ENCODE measurements around the gene SNED1.

The SNED1 gene

DNA sequence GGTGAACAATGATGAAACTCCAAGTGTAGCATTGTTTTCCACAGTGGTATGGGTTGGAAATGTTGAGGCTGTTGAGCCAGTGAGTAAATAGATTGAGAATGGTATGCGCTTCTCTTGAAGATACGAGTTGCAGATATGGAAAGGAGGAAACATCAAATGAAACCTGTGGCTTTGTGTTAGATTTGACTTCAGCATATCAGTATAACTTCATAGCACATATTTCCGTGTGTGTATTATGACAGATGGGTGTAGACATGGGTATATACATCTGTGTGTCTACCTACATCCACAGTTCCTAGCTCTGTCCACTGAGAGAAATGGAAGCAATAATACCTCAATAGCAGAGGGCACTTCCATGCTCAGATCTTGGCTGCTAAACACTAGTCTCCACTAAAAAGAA, 8.0 kb downstream of the SNED1 start:
- DNase-seq (ENCODE audit: low spot score): no peak

DNA sequence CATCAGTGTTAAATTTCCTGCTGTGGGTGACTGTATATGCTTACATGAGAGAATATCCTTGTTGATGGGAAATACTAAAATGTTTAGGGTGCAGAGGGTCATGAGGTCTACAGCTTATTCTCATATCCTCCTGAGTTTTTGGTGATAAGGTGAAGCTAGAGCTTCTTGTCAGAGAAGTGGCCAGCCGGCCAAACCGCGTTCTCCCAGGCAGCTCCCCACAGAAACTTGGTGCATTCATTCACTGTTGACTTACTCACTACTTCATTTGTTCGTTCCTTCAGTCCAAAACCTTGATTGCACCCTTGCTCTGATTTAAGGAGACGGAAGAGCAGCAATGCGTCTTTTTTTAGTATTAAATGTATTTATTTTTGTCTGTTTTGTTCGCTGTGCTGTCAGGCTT, 8.7 kb downstream of the SNED1 start:
- DNase-seq (ENCODE audit: low spot score): no peak

DNA sequence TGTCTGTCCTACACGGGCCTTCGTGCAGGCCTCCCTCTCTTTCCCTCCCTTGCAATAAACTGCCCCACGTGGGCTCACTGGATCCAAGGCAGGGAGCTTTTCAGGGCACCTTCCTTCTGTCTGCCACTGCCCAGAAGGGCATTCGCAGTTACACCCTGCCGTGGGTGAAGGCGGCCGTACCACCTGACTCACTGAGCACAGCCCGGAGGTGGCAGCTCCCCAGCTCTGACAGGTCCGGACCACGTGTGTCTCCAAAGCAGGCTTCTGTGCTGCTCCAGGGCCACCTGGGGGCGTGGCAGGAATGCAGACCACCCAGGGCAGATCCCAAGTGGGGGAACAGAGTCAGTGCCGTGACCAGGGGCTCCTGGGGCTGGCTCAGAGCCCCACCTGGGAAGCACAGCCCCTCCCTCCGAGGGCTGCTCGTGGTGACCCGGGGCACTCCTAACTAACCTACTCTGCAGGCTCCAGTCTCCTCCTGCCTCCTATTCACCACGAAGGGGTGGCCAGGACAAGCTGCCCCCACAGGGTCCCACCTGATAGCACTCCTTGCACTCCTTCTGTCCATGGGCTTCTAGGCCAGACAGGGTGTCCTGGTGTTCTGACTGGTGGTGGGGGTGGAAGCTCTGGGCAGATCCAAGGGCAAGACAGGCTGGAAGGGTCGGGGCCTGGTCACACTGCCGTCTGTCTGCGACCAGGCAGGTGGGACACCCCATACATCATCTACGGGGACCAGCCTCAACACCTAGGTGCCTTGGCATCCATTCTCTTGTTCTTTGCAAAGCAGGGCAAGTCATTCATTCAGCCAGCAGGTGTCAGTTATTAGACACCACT, 9.7 kb downstream of the SNED1 start:
- no peak for DNase-seq (ENCODE audit: low spot score)

DNA sequence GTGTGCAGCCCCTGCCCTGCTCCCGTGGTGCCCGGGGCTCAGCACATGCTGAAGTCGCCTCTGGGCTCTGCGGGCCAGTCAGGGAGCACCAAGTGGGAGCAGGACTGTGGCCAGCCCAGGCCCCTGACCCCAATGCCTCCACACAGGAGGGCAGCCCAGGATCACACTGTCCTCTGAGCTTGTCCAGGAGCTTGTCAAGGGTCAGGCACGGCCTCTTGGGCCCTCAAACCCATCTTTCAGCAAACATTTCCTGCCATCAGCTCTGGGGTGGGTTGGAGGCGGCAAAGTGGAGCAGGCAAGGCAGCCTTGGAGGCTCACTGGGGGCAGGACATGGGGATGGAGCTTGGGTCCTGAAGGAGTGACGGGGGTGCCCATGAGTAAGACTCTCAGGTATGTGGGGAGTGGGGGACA, 10.3 kb downstream of the SNED1 start:
- no peak for DNase-seq (ENCODE audit: low spot score)

DNA sequence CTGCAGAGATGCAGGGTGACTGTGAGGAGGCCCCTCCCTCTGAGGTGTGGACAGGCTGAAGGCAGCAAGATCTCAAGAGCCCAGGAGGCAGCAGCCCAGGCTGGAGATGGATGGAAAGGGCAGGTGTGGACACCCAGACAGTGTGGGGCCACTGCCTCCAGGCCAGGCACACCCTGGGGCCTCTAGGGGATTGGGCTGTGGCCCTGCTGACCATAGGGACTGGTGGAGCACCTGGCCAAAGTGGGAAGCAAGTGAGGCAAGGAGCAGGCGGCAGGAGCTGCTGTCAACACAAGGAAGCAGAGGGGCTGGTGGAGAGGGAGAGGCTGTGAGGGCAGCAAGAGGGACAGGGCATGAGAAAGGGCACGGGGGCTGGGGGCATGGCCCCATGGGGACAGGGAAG, 10.8 kb downstream of the SNED1 start:
- no peak for DNase-seq (ENCODE audit: low spot score)

DNA sequence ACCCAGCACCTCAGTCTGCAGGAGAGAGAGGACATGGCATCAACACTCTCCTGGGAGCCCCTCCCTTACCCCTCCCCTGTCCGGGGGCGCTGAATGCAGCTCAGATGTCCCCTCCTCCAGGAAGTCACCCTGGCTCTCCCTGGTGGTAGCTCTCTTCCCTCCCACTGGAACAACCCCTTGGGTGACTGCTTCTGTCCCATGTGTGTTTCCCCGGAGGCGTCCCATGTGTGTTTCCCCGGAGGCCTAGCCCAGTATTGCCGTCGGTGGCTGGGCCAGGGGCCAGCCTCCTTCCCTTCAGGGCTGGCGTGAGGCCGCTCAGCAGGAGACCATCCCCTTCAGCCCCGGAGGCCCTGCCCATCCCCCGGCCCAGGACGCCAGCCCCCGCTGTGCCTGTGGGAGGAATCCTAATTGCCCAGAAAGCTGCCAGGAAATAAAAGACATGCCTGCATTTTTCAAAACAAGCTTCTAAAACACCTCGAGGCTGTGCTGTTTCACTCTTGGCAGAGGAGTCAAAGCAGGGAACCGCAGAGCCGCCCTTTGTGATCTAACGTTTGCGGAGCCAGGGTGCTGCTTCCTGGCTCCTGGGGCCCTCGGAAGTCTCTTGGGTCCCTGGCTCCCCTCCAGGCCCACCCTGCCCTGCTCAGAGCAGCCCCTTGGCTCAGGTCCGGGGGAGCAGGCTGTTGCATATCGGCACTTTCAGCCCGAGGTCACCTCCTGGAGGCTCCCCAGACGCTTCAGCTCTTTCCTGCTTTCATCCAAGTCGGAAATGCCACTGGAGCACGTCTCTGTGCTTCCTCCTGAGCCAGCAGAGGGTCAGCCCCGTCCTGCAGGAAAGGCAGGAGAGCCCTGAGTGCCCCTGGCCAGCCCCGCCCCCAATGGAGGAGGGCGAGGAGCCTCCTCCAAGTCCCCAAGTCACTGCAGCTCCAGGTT, 11.4 kb downstream of the SNED1 start:
- DNase-seq (ENCODE audit: low spot score): peak; percentile 58

DNA sequence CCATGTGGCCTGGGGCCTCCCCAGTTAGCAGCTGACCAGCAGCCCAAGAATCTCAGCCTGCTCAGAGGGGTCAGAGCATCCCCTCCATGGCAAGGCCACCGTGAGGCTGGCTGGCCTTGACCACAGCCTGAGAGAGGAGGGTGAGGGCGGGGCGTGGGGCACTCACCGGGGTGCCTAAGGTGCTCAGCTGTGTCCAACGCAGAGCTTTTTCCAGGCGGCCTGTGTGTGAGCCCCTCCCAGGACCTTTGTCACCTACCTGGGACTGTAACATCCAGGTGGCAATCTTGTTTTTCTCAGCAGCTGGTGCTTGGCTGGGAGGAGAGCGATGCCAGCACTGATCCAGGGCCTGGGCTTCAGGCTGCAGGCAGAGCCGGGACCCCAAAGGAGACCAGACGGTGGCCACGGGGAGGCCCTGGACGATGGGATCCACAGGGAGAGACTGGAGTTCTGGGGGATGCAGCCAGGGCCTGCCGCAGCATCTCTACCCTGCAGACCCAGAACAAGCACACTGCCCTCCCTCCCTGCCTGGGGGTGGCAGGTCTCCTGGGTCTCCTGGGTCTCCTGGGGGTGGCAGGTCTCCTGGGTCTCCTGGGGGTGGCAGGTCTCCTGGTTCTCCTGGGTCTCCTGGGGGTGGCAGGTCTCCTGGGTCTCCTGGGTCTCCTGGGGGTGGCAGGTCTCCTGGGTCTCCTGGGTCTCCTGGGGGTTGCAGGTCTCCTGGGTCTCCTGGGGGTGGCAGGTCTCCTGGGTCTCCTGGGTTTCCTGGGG, 12.3 kb downstream of the SNED1 start:
- no peak for DNase-seq (ENCODE audit: low spot score)

DNA sequence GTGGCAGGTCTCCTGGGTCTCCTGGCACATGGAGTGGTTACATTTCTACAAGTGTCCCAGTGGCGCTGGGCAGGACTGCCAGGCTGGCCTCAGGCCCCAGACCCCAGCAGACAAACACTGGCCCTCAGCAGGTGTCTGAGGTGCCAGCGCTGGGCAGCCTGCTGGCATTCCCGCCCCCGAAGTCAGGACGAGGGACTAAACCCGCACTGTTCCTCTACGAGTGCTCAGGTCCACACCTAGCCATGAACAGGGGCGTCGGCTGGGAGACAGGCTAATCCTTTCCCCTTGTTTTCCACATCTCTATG, 12.8 kb downstream of the SNED1 start:
- DNase-seq (ENCODE audit: low spot score): no peak

DNA sequence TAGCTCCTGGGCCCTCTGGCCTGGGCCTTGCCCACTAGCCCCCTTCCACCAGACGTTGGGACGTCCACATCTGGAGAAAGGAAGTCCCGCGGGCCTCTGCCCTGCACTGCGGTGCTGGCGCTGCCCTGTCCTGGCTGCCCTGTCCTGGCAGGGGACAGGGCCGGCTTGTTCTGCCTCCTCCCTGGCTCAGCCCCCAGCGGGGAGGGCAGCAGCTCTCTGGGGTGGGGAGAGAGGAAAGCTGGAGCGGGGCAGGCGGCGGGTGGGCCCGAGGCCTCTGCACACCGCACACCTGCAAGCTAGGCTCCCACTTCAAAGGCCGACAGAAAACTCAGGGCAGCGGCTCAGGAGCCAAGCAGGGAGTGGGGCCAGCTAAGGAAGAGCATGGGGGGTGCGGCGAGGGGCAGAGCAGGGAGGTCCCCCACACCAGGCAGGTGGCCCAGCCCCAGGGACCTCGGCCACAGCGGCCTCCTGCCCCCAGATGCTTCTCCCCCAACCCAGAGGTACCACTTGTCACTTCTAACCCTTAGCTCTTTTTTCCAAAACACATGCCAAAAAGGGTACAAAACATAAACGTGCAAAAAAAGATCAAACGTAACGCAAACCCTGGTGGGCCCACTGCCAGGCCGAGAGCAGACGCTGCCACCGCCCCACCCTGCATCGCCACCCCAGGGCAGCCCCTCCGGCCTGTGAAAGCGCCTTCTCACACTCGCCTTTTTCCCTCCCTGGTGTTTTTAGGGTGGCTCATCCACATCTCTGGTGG, 13.5 kb downstream of the SNED1 start:
- no peak for DNase-seq (ENCODE audit: low spot score)

DNA sequence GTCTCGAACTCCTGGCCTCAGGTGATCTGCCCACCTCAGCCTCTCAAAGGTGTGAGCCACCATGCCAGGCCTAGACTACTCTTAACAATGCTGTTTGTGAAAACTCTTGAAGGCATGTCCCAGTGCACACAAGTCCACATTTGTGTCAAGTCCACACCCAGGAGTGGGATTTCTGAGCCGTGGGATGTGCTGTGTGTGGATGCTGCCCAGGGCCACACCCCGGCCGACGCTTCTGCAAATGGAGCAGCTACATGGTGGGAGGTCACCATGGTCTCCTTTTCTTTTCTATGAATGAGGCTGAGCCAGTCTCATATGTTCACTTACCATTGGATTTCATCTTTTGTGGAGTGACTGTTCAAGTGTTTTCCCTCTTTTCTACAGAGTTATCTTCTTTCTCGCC, 15.8 kb downstream of the SNED1 start:
- DNase-seq (ENCODE audit: low spot score): no peak

DNA sequence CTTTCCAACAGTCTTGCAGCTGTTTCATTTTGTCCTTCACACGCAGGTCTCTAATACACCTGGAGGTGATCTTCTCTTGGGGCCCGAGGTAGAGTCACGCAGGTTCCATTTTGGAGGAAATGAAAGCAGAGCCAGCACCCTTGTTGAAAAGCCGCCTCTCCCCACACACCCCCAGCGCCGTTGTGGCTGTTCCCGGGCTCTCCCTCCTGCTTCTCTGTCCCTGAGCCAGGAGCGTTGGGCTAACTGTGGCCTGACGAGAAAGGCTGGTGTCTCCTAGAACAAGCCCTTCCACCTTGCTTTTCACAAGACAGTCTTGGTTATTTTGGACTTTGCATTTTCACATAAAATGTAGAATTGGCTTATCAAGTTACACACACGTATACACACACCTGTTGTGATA, 16.3 kb downstream of the SNED1 start:
- DNase-seq (ENCODE audit: low spot score): no peak

DNA sequence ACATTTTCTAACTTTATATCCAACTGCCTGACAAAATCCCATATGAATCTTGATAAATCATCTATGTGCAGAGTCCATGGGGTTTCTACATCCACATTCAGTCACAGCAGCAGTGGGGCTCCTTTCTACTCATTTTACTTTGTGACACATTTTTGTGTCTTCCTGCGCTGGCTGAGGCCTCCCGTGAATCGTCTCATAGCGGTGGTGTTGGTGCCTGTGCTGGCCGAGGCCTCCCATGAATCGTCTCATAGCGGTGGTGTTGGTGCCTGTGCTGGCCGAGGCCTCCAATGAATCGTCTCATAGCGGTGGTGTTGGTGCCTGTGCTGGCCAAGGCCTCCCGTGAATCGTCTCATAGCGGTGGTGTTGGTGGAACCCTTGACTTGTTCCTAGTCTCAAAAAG, 17.0 kb downstream of the SNED1 start:
- no peak for DNase-seq (ENCODE audit: low spot score)

DNA sequence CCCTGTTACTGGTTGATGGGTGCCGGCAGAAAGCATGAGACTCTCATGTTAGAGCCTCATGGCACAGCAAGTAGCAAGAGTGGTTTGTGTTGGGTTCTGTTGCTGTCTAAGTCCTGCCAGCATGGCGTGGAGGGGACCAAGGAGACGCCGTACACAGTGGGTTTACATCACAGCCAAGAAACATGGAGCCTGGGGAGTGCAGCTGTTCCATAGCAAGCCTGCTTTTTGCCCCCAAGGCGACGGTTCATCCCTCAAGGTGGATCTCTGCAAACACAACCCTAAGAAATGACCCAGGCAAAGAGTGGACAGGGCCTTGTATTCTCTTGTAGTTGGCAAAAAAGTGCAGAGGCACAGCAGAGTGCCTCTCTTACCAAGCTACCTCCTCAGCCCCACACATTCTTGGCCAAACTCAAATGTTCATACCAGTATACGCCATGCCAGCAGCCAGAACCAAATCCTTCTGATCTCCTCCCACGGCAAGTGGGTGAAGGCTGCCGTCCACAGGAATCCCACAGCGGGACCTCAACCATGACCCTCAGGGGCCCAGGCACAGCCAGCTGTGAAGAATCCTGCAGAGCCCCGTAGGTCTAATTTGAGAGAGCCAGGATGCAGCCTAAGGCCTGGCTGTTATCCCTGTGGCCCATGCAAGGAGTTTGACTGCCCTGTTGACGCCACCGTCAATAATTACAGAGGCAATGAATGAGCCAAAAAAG, 19.0 kb downstream of the SNED1 start:
- no peak for DNase-seq (ENCODE audit: low spot score)

DNA sequence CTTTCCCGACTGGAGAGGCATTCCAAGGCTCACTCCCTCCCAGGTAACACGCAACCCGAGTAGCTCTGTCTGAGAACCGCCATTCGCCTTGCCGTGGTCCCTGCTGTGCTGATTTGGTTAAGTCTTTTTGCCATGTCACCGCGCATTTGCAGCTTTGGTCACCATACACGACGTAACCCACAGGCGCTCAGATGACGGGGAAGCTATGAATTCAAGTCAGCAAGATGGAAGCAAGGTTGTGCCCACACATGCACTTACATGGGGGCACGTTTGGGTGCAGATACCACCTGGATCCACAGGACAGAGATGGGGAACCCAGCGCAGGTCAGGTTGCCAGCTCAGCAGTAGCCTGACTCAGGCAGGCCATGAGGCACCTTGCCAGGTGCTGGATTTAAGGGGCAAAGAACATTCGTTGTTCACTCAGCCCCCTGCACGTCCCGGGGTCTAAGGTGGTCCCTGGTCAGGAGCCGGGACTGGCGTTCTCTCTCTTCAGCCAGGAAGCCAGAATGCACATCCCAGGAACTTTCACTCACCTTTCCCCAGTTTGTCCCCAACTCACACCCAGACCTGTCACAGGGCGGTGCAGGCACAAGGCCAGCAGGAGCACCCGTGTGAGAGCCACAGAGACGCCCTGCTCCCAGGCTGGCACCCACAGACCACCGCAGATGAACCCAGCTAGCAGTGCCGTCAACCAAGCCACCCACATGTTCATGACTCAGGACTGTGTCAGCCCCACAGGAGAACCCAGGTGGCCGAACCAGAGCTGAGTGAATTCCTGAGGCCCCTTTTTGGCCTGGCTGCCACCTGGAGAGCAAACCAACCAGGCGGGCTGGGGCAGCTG, 19.9 kb downstream of the SNED1 start:
- DNase-seq (ENCODE audit: low spot score): no peak

DNA sequence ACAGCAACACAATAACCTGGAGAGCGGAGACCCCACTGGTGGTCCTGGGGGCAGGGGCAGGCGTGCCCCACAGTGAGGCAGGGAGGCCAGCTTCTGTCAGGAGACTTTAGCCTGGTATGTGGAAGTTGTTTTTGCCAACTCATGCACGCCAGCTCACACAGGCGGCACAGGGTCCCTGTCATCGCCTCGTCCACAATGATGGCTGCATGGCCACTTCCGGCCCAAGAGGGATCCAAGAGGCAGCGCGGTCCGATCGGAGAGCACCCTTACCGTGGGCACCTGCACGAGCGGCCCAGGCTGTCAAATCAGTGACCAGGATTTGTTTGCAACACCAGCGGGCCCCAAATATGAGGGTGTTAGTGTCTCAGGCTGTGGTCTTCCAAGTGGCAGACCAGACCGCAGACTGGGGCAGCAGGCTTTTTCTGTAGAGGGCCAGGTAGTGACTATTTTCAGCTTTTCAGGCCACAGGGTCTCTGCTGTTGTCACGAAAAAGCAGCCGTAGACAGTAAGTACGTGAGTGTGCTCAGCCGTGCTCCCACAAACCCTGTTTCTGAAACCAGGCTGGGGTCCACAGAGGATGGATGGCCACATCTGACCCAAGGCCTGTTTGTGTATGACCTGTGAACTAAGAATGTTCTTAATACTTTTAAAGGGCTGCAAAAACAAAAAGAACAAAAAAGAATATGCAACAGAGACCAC, 21.2 kb downstream of the SNED1 start:
- DNase-seq (ENCODE audit: low spot score): no peak

DNA sequence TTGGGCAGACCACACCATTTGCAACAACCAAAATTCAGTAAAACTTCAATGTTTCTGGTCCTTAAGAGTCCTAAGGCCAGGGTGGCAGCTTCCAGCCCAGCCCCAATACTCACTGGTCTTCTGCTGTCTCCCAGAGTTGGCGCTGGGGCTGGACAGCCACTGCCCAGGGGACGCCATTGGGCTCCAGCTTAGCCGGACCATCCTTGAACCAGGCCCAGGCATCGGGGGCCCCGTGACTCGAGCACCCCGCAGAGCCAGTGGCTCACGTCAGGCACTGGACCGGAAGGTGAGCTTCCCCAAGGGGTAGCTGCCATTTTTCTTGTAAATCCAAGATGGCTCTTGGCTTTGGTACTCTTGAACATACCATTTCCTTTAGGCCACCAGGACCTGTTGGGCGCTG, 21.8 kb downstream of the SNED1 start:
- no peak for DNase-seq (ENCODE audit: low spot score)

DNA sequence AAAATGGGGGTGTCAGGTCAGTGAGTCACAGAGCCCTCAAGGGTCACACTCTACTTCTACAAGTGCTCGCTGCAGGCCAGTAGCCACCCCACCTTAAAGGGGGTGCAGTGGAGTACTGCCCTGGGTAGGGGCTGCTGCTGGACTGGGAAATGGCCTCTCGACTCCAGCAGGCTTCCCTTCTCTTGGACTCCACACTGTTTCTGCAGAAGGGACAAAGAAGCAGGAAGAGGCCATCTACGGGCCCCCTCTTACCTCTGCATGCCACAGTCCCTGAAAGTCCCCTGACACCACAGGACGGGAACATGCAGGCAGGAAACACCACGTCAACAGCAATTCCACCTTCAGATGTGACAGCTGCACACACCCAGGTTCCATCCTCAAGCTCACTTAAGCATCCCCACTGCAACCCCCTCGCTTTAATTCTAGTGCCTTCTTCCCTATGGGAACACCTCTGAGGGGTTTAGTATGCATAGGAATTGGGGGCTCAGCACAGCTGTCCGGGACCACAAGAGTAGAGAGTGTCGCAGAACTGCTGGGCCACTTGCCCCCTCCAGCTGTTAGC, 22.3 kb downstream of the SNED1 start:
- no peak for DNase-seq (ENCODE audit: low spot score)

DNA sequence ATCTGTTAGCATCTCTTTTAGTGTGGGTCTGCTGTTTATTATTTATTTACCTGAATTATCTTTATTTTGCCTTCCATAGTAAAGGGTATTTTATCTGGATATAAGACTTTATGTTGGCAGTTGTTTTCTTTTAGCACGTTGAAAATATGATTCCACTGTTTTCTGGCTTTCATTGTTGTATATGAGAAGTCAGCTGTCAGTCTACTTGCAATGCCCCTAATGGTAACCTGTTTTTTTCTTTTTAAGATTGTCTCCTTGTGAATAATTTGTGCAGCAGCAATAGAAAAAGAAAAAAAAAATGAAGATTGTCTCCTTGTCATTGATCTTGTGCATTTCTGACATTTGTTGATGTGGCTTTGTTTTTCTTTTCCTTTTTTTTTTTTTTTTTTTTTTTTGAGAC, 27.2 kb downstream of the SNED1 start:
- no peak for DNase-seq (ENCODE audit: low spot score)

DNA sequence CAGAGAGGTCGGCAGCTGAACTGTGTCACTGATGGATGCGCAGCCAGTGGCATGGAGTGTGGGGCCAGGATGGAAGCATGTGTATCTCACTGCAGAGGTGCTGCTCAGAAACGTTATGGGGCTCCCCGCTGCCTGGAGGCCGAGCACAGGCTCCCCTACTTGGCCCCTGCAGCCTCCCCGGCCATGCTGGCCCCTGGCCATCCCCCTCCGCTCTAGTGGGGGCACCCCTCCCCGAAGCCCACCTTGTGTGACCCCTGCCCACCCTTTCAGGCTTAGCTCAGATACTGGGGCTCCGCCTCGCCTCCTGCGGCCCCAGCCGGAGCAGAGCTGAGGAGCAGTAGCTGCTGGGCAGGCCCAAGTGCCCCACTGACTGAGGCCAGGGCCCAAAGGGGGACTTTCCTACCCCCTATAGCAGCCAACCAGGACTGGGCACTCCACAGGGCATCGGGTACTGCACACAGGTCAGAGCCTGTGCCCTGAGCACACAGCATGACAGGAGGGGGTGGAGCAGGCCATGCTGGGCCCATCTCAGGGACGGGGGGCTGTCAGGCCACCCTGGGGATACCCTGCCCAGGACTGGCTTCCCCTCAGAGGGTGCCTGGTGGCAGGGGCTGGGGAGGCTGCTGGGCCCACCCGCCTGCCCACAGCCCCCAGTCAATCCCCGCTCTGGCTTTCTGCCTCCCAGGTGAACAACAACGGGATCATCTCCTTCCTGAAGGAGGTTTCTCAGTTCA, 31.3 kb downstream of the SNED1 start:
- no peak for DNase-seq (ENCODE audit: low spot score)
